HepG2 (cell line): ENCODE results near the gene TOMM6. TPM values are rescaled to one million over a fixed set of nuclear protein-coding genes. Genes with fewer than 3 reads are reported as not detected.
A peak's percentile ranks its signal among the peaks of the same experiment; 100 is the strongest.

Source experiments
- ATF1 ChIP-seq: IDR thresholded peaks from 2 replicates; pipeline ENCODE4 v1.6.1; 2016; ENCODE audit warnings: mild to moderate bottlenecking, control low read depth
- HNRNPLL ChIP-seq: fragments of 200-400 bp; formaldehyde crosslinking; IDR thresholded peaks from 2 replicates; pipeline ENCODE4 v1.6.1; 2017; ENCODE audit warnings: mild to moderate bottlenecking, low read depth, low read length; ENCODE audit not compliant: poor library complexity, severe bottlenecking
- HOXA9 ChIP-seq: sonication (generic); formaldehyde crosslinking; IDR thresholded peaks from 2 replicates; pipeline ENCODE4 v1.8.1; 2022; ENCODE audit warnings: missing genetic modification reagents, mild to moderate bottlenecking, moderate library complexity, borderline replicate concordance
- IKZF1 ChIP-seq: fragments of 450-650 bp; IDR thresholded peaks from 2 replicates; pipeline ENCODE4 v1.7.1; 2016
- KLF12 ChIP-seq: sonication (generic); formaldehyde crosslinking; IDR thresholded peaks from 2 replicates; pipeline ENCODE4 v1.4.0; 2020; ENCODE audit warnings: missing genetic modification reagents, borderline replicate concordance
- LRRFIP1 ChIP-seq: sonication (generic); formaldehyde crosslinking; conservative IDR thresholded peaks from 2 replicates; pipeline ENCODE4 v1.4.0; 2020; ENCODE audit warnings: missing genetic modification reagents
- MAFK ChIP-seq, 2 experiments: IDR thresholded peaks in 1 of 2; conservative IDR thresholded peaks in 1 of 2; 2 replicates each; pipeline ENCODE4 v1.6.1; 2011; ENCODE audit warnings: improper control_type of control experiment in 2 of 2, low read length in 2 of 2
- MYPOP ChIP-seq: sonication (generic); formaldehyde crosslinking; IDR thresholded peaks from 2 replicates; pipeline ENCODE4 v1.8.1; 2023; ENCODE audit warnings: mild to moderate bottlenecking, moderate library complexity, missing genetic modification reagents
- PBX2 ChIP-seq: IDR thresholded peaks from 2 replicates; pipeline ENCODE4 v1.6.1; 2016; ENCODE audit warnings: control low read depth
- PBX3 ChIP-seq: sonication (generic); formaldehyde crosslinking; IDR thresholded peaks from 2 replicates; pipeline ENCODE4 v1.8.1; 2023; ENCODE audit warnings: missing genetic modification reagents, inconsistent platforms, borderline replicate concordance
- RARG ChIP-seq: sonication (generic); formaldehyde crosslinking; IDR thresholded peaks from 2 replicates; pipeline ENCODE4 v1.4.0; 2020; ENCODE audit warnings: low read depth, mild to moderate bottlenecking, missing genetic modification reagents
- ZBED4 ChIP-seq: sonication (generic); formaldehyde crosslinking; IDR thresholded peaks from 2 replicates; pipeline ENCODE4 v1.4.0; 2020; ENCODE audit warnings: missing genetic modification reagents, borderline replicate concordance
- ZNF18 ChIP-seq: sonication (generic); formaldehyde crosslinking; IDR thresholded peaks from 2 replicates; pipeline ENCODE4 v1.8.0; 2022; ENCODE audit warnings: mild to moderate bottlenecking, missing genetic modification reagents; ENCODE audit not compliant: insufficient replicate concordance
- ZNF766 ChIP-seq: sonication (generic); formaldehyde crosslinking; IDR thresholded peaks from 2 replicates; pipeline ENCODE4 v1.5.0; 2020; ENCODE audit warnings: missing genetic modification reagents, borderline replicate concordance
- ZNF775 ChIP-seq: sonication (generic); formaldehyde crosslinking; IDR thresholded peaks from 2 replicates; pipeline ENCODE4 v1.4.0; 2020; ENCODE audit warnings: missing genetic modification reagents, mild to moderate bottlenecking, moderate library complexity, borderline replicate concordance
- polyA plus RNA-seq, 8 experiments: library from polyadenylated mRNA; depleted of rRNA in 3 of 8; stranded (reverse) in 7 of 8; unstranded in 1 of 8; fragments of >200 nt; fragmentation: Illumina TruSeq in 4 of 8; extraction: Trizol in 4 of 8; gene quantifications; 2 replicates each; pipeline versions ENCODE4 v1.2.1 to v1.2.3, GENCODE V29; 2011 to 2016; ENCODE audit warnings: low read depth in 4 of 8, missing spikeins in 1 of 8, mixed read lengths in 1 of 8; ENCODE audit not compliant: insufficient read depth in 1 of 8
- total RNA-seq, 5 experiments: library from RNA; depleted of rRNA; stranded (reverse); fragments of >200 nt; fragmentation: Illumina TruSeq; extraction: Trizol; gene quantifications; 2 replicates each; pipeline ENCODE4 v1.2.3, GENCODE V29; 2016; ENCODE audit warnings: low read depth in 1 of 5

TOMM6 gene
- total and polyA plus RNA-seq, 2 of the 13 experiments (the other 11 are each of a cell fraction or from before 2014, with no cell fraction given), result 320 to 321 TPM

GRCh38 chr6:41741625-41742490, 45.6 kb upstream of the TOMM6 start (continued):
- TF ChIP-seq ZNF766 (CRISPR knock-in tag), result no peak
- TF ChIP-seq ATF1 (CRISPR knock-in tag), result no peak
- no peak for TF ChIP-seq ZBED4 (CRISPR knock-in tag)
- no peak for TF ChIP-seq ZNF18
- no peak for TF ChIP-seq PBX3
- TF ChIP-seq IKZF1, result no peak
- TF ChIP-seq MYPOP (CRISPR knock-in tag), result peak; percentile 66; the same call in 1 of the 2 replicates
- TF ChIP-seq HNRNPLL, result no peak
- TF ChIP-seq MAFK (conservative IDR thresholded peaks at IDR 0.05 in 1 of 2, IDR thresholded peaks at IDR 0.05 in 1 of 2; ENCODE audit: low read length in 2 of 2), result no peak
- TF ChIP-seq LRRFIP1 (CRISPR knock-in tag), result no peak
- no peak for TF ChIP-seq HOXA9 (CRISPR knock-in tag)
- no peak for TF ChIP-seq PBX2 (CRISPR knock-in tag)
- TF ChIP-seq RARG (CRISPR knock-in tag), result no peak
- TF ChIP-seq KLF12 (CRISPR knock-in tag), result no peak
- TF ChIP-seq ZNF775 (CRISPR knock-in tag), result no peak
